ENCODE results near the gene SLC1A4.
A peak's percentile ranks its signal among the peaks of the same experiment; 100 is the strongest.

The SLC1A4 gene

DNA sequence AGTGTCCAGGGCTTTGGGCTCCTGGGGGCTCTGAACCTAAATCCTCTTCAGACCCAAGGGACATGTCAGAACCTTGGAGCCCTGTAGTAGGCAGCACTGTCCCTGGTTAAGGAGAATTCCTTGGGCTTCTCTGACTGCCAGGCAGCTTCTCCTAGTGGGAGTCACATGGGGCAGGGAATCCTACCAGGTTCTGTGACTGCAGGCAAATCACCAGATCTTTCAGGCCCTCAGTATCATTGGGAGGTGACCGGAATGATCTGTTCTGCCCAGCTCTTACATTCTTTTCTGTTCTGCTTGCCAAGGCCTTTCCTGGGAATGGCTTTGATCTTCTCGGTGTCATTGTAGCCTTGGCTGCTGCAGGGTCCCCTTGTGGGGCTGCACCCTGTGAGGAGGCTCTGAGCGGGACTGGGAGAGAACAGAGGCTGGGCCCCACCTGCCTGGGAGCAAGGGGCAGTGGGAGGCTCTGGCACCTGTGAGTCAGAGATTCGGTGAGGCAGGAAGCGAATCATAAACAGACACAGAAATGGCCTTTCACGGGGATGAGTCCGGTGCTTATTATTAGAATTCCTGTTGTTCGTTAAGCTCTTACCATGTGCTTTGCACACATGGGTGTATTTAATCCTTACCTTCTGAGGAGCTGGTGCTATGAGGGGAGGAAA, 81.1 kb downstream of the SLC1A4 start:
- Histone ChIP-seq H3K14ac (ENCODE audit: low read length) (no peak overlapping the region), H2AK5ac (ENCODE audit: low read depth, low read length) (no peak overlapping the region), H2AFZ (ENCODE audit: low read length) (no peak overlapping the region), H2BK120ac (ENCODE audit: low read depth, low read length) (no peak overlapping the region), H2BK15ac (ENCODE audit: low read length) (no peak overlapping the region), H3K27ac (replicated peaks; ENCODE audit: low read length) (no peak overlapping the region), H3K4me2 (ENCODE audit: insufficient read depth, low read length, poor library complexity, severe bottlenecking) (no peak overlapping the region), H3K9me3 (replicated peaks in 1 of 2; ENCODE audit: control insufficient read depth in 2 of 2, insufficient read depth in 1 of 2, low read depth in 1 of 2, low read length in 2 of 2) (no peaks in the 10 kb centered on the region), H3K18ac (ENCODE audit: low read length) (no peak overlapping the region), H4K91ac (ENCODE audit: low read depth, low read length, poor library complexity) (no peak overlapping the region), H3K23ac (ENCODE audit: low read depth, low read length, poor library complexity) (peak overlapping the region; percentile 82), H3K27me3 (ENCODE audit: control insufficient read depth in 3 of 3, insufficient read depth in 3 of 3, low read depth in 1 of 3, low read length in 3 of 3) (no peaks in the 10 kb centered on the region), H3K9ac (ENCODE audit: low read depth, low read length, poor library complexity) (no peak overlapping the region), H3K36me3 (replicated peaks in 1 of 2; ENCODE audit: control insufficient read depth in 2 of 2, insufficient read depth in 2 of 2, low read length in 2 of 2) (peaks cover 45 to 84% of the 10 kb centered on the region in 2 donors), H3K4me3 (ENCODE audit: low read length in 2 of 2) (no peak overlapping the region), H2BK5ac (ENCODE audit: low read length) (peak overlapping the region; percentile 26), H2BK12ac (ENCODE audit: low read length) (no peak overlapping the region), H3K4ac (ENCODE audit: low read length) (no peak overlapping the region), H3K4me1 (ENCODE audit: control insufficient read depth in 2 of 2, insufficient read depth in 1 of 2, low read depth in 1 of 2, low read length in 2 of 2) (peaks cover 0 to 4% of the 10 kb centered on the region in 2 donors), H3K79me1 (ENCODE audit: low read depth, low read length) (peaks cover 11% of the 10 kb centered on the region), H4K8ac (ENCODE audit: low read depth, low read length) (no peak overlapping the region)
- DNase-seq (ENCODE audit: low spot score) = no peak
- no CpG with 5 or more reads among the region's 8 CpGs for WGBS, 2 donors (ENCODE audit: extremely low coverage in 2 of 2, insufficient read length in 2 of 2, insufficient replicate concordance in 1 of 2)

DNA sequence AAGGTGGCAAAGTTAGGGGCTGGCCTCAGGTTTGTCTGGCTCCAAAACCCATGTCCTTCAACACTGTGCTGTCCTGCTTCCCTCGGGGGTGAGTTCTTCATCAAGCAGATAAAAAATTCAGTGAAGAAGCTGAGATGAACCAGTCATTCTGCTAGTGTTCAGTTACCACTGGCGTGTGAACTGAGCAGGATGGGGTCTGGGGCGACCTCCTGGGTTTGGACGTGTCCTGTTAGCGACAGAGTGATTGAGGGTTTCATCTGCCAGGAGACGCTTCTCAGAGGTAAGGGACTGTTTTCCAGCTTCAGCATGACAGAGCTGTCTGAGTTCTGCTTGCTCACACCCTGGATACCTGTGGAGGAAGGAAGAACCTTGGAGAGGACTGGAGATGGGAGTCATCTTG, 81.7 kb downstream of the SLC1A4 start:
- Histone ChIP-seq H3K23ac (ENCODE audit: low read depth, low read length, poor library complexity) (no peak overlapping the region), H3K27me3 (ENCODE audit: control insufficient read depth in 3 of 3, insufficient read depth in 3 of 3, low read depth in 1 of 3, low read length in 3 of 3) (no peaks in the 10 kb centered on the region), H3K4me3 (ENCODE audit: low read length in 2 of 2) (no peak overlapping the region), H2AK5ac (ENCODE audit: low read depth, low read length) (no peak overlapping the region), H3K4me1 (ENCODE audit: control insufficient read depth in 2 of 2, insufficient read depth in 1 of 2, low read depth in 1 of 2, low read length in 2 of 2) (peaks cover 0 to 6% of the 10 kb centered on the region in 2 donors), H3K14ac (ENCODE audit: low read length) (no peak overlapping the region), H2BK120ac (ENCODE audit: low read depth, low read length) (no peak overlapping the region), H3K4me2 (ENCODE audit: insufficient read depth, low read length, poor library complexity, severe bottlenecking) (no peak overlapping the region), H3K9ac (ENCODE audit: low read depth, low read length, poor library complexity) (no peak overlapping the region), H3K18ac (ENCODE audit: low read length) (no peak overlapping the region), H3K36me3 (replicated peaks in 1 of 2; ENCODE audit: control insufficient read depth in 2 of 2, insufficient read depth in 2 of 2, low read length in 2 of 2) (peaks cover 45 to 85% of the 10 kb centered on the region in 2 donors), H2BK5ac (ENCODE audit: low read length) (no peak overlapping the region), H3K4ac (ENCODE audit: low read length) (no peak overlapping the region), H4K8ac (ENCODE audit: low read depth, low read length) (no peak overlapping the region), H2BK15ac (ENCODE audit: low read length) (no peak overlapping the region), H3K27ac (replicated peaks; ENCODE audit: low read length) (no peak overlapping the region), H3K9me3 (replicated peaks in 1 of 2; ENCODE audit: control insufficient read depth in 2 of 2, insufficient read depth in 1 of 2, low read depth in 1 of 2, low read length in 2 of 2) (no peaks in the 10 kb centered on the region), H2AFZ (ENCODE audit: low read length) (no peak overlapping the region), H2BK12ac (ENCODE audit: low read length) (no peak overlapping the region), H3K79me1 (ENCODE audit: low read depth, low read length) (peaks cover 11% of the 10 kb centered on the region), H4K91ac (ENCODE audit: low read depth, low read length, poor library complexity) (no peak overlapping the region)
- no CpG with 5 or more reads among the region's 6 CpGs for WGBS, 2 donors (ENCODE audit: extremely low coverage in 2 of 2, insufficient read length in 2 of 2, insufficient replicate concordance in 1 of 2)
- DNase-seq (ENCODE audit: low spot score) = no peak

DNA sequence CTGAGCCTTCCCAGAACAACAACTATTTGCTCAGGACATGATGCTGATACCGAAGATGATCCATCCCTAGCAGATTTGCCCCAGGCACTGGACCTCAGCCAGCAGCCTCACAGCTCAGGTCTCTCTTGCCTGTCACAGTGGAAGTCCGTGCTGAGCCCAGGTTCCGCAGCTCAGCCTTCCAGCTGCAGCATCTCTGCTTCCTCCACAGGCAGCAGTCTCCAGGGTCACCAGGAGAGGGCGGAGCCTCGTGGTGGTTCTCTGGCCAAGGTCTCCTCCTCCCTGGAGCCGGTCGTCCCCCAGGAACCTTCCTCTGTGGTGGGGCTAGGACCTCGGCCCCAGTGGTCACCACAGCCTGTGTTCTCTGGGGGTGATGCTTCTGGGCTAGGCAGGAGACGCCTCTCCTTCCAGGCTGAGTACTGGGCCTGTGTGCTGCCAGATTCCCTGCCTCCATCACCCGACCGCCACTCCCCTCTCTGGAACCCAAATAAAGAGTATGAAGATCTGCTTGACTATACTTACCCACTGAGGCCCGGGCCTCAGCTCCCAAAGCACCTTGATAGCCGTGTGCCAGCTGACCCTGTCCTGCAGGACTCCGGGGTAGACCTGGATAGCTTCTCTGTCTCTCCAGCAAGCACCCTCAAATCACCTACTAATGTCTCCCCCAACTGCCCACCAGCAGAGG, 82.4 kb downstream of the SLC1A4 start:
- no peak overlapping the region for H2AFZ ChIP-seq (ENCODE audit: low read length)
- no peak overlapping the region for H2BK120ac ChIP-seq (ENCODE audit: low read depth, low read length)
- H3K27me3 ChIP-seq (ENCODE audit: control insufficient read depth in 3 of 3, insufficient read depth in 3 of 3, low read depth in 1 of 3, low read length in 3 of 3) = no peaks in the 10 kb centered on the region
- H3K18ac ChIP-seq (ENCODE audit: low read length) = no peak overlapping the region
- H3K23ac ChIP-seq (ENCODE audit: low read depth, low read length, poor library complexity) = peak overlapping the region; percentile 27
- H4K91ac ChIP-seq (ENCODE audit: low read depth, low read length, poor library complexity) = no peak overlapping the region
- peaks cover 8% of the 10 kb centered on the region for H3K79me1 ChIP-seq (ENCODE audit: low read depth, low read length)
- H3K9me3 ChIP-seq (replicated peaks in 1 of 2; ENCODE audit: control insufficient read depth in 2 of 2, insufficient read depth in 1 of 2, low read depth in 1 of 2, low read length in 2 of 2) = no peaks in the 10 kb centered on the region
- no peak overlapping the region for H3K4me3 ChIP-seq (ENCODE audit: low read length in 2 of 2)
- no peak for DNase-seq (ENCODE audit: low spot score)
- no peak overlapping the region for H2BK15ac ChIP-seq (ENCODE audit: low read length)
- no peak overlapping the region for H3K9ac ChIP-seq (ENCODE audit: low read depth, low read length, poor library complexity)
- H2AK5ac ChIP-seq (ENCODE audit: low read depth, low read length) = no peak overlapping the region
- no peak overlapping the region for H4K8ac ChIP-seq (ENCODE audit: low read depth, low read length)
- H3K4me2 ChIP-seq (ENCODE audit: insufficient read depth, low read length, poor library complexity, severe bottlenecking) = no peak overlapping the region
- no peak overlapping the region for H3K27ac ChIP-seq (replicated peaks; ENCODE audit: low read length)
- no peak overlapping the region for H2BK5ac ChIP-seq (ENCODE audit: low read length)
- H3K36me3 ChIP-seq (replicated peaks in 1 of 2; ENCODE audit: control insufficient read depth in 2 of 2, insufficient read depth in 2 of 2, low read length in 2 of 2) = peaks cover 48 to 90% of the 10 kb centered on the region in 2 donors
- H3K4ac ChIP-seq (ENCODE audit: low read length) = no peak overlapping the region
- peaks cover 0 to 7% of the 10 kb centered on the region in 2 donors for H3K4me1 ChIP-seq (ENCODE audit: control insufficient read depth in 2 of 2, insufficient read depth in 1 of 2, low read depth in 1 of 2, low read length in 2 of 2)
- H3K14ac ChIP-seq (ENCODE audit: low read length) = no peak overlapping the region
- H2BK12ac ChIP-seq (ENCODE audit: low read length) = no peak overlapping the region
- no CpG with 5 or more reads among the region's 14 CpGs for WGBS, 2 donors (ENCODE audit: extremely low coverage in 2 of 2, insufficient read length in 2 of 2, insufficient replicate concordance in 1 of 2)

DNA sequence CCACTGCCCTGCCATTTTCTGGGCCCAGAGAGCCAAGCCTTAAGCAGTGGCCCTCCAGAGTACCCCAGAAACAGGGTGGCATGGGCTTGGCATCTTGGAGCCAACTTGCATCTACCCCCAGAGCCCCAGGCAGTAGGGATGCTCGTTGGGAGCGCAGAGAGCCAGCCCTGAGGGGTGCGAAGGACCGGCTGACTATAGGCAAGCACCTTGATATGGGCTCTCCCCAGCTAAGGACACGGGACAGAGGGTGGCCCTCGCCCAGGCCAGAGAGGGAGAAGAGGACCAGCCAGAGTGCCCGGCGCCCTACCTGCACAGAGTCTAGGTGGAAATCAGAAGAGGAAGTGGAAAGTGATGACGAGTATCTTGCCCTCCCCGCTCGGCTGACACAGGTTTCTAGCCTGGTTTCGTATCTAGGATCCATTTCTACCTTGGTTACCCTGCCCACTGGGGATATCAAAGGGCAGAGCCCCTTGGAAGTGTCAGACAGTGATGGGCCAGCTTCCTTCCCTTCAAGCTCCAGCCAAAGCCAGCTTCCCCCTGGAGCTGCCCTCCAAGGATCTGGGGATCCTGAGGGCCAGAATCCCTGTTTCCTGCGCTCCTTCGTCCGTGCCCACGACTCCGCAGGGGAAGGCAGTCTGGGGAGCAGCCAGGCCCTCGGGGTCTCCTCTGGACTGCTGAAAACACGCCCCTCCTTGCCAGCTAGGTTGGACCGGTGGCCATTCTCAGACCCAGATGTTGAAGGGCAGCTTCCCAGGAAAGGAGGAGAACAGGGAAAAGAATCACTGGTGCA, 83.2 kb downstream of the SLC1A4 start:
- Histone ChIP-seq H3K18ac (ENCODE audit: low read length) (no peak overlapping the region), H3K4me2 (ENCODE audit: insufficient read depth, low read length, poor library complexity, severe bottlenecking) (no peak overlapping the region), H3K14ac (ENCODE audit: low read length) (no peak overlapping the region), H3K4ac (ENCODE audit: low read length) (no peak overlapping the region), H3K4me1 (ENCODE audit: control insufficient read depth in 2 of 2, insufficient read depth in 1 of 2, low read depth in 1 of 2, low read length in 2 of 2) (peaks cover 0 to 7% of the 10 kb centered on the region in 2 donors), H4K91ac (ENCODE audit: low read depth, low read length, poor library complexity) (no peak overlapping the region), H4K8ac (ENCODE audit: low read depth, low read length) (no peak overlapping the region), H2BK15ac (ENCODE audit: low read length) (no peak overlapping the region), H3K9me3 (replicated peaks in 1 of 2; ENCODE audit: control insufficient read depth in 2 of 2, insufficient read depth in 1 of 2, low read depth in 1 of 2, low read length in 2 of 2) (no peaks in the 10 kb centered on the region), H2BK5ac (ENCODE audit: low read length) (no peak overlapping the region), H2BK120ac (ENCODE audit: low read depth, low read length) (no peak overlapping the region), H3K27me3 (ENCODE audit: control insufficient read depth in 3 of 3, insufficient read depth in 3 of 3, low read depth in 1 of 3, low read length in 3 of 3) (no peaks in the 10 kb centered on the region), H2BK12ac (ENCODE audit: low read length) (no peak overlapping the region), H3K79me1 (ENCODE audit: low read depth, low read length) (peaks cover 8% of the 10 kb centered on the region), H3K27ac (replicated peaks; ENCODE audit: low read length) (no peak overlapping the region), H3K23ac (ENCODE audit: low read depth, low read length, poor library complexity) (peak overlapping the region; percentile 27), H3K9ac (ENCODE audit: low read depth, low read length, poor library complexity) (no peak overlapping the region), H2AFZ (ENCODE audit: low read length) (no peak overlapping the region), H3K36me3 (replicated peaks in 1 of 2; ENCODE audit: control insufficient read depth in 2 of 2, insufficient read depth in 2 of 2, low read length in 2 of 2) (peaks cover 51 to 91% of the 10 kb centered on the region in 2 donors), H2AK5ac (ENCODE audit: low read depth, low read length) (no peak overlapping the region), H3K4me3 (ENCODE audit: low read length in 2 of 2) (no peak overlapping the region)
- DNase-seq (ENCODE audit: low spot score) = no peak
- WGBS, 2 donors (ENCODE audit: extremely low coverage in 2 of 2, insufficient read length in 2 of 2, insufficient replicate concordance in 1 of 2) = no CpG with 5 or more reads among the region's 20 CpGs
